IMR-90 (cell line): ENCODE results near the gene ANKH. TPM values are rescaled to one million over a fixed set of nuclear protein-coding genes. Genes with fewer than 3 reads are reported as not detected.

Source experiments
- ATAC-seq: fragments of 200-7000 bp; cut with Tn5 transposase; 2 replicates; pipeline ENCODE4 v1.9.1; 2020; ENCODE audit warnings: low read depth, mild to moderate bottlenecking, moderate library complexity
- BruUV-seq: library from RNA; stranded (reverse); fragments of 400-500 nt; replicated peaks from 2 replicates; lab custom pipeline; 2021; lab: Mats Ljungman, UMichigan
- CTCF ChIA-PET: fragments of 300-600 bp; formaldehyde crosslinking; extraction: SDS; loops from one replicate; lab custom pipeline; 2021; ENCODE audit warnings: antibody characterized with exemption; lab: Yijun Ruan, JAX
- POLR2A ChIA-PET: fragments of 300-600 bp; sonication (Branson Sonifier 250); formaldehyde crosslinking; loops from one replicate; lab custom pipeline; 2022; ENCODE audit warnings: antibody characterized with exemption; ENCODE audit not compliant: unreplicated experiment; lab: Charles Lee
- DNase-seq: peaks from one replicate; pipeline ENCODE4 v3.0.0; 2013
- H2AFZ ChIP-seq: replicated peaks from 2 replicates; pipeline ENCODE3; 2013; ENCODE audit warnings: low read length, mild to moderate bottlenecking; ENCODE audit not compliant: poor library complexity
- H2AK5ac ChIP-seq: 2 replicates; pipeline ENCODE4 v1.6.1; 2013; ENCODE audit warnings: low read depth, low read length, inconsistent platforms
- H2AK9ac ChIP-seq: replicated peaks from 2 replicates; pipeline ENCODE3; 2013; ENCODE audit warnings: mild to moderate bottlenecking, low read depth, low read length, moderate library complexity; ENCODE audit not compliant: poor library complexity
- H2BK120ac ChIP-seq: 2 replicates; pipeline ENCODE4 v1.6.1; 2013; ENCODE audit warnings: low read depth, low read length, inconsistent platforms
- H2BK15ac ChIP-seq: 3 replicates; pipeline ENCODE4 v1.6.1; 2013; ENCODE audit warnings: low read depth, low read length, inconsistent platforms
- H2BK20ac ChIP-seq: 2 replicates; pipeline ENCODE4 v1.6.1; 2013; ENCODE audit warnings: low read depth, mild to moderate bottlenecking, inconsistent platforms, low read length, moderate library complexity
- H2BK5ac ChIP-seq: 2 replicates; pipeline ENCODE4 v1.6.1; 2013; ENCODE audit warnings: mild to moderate bottlenecking, low read depth, low read length, inconsistent platforms; ENCODE audit not compliant: poor library complexity, severe bottlenecking
- H3K14ac ChIP-seq: replicated peaks from 2 replicates; pipeline ENCODE4 v1.6.1; 2013; ENCODE audit warnings: low read depth, low read length, inconsistent platforms
- H3K18ac ChIP-seq: 2 replicates; pipeline ENCODE4 v1.6.1; 2013; ENCODE audit warnings: low read depth, low read length, control low read depth
- H3K23ac ChIP-seq: 2 replicates; pipeline ENCODE4 v1.6.1; 2013; ENCODE audit warnings: low read depth, low read length, inconsistent platforms
- H3K27ac ChIP-seq: 2 replicates; pipeline ENCODE4 v1.5.1; 2013; ENCODE audit warnings: mild to moderate bottlenecking, control low read depth, low read length; ENCODE audit not compliant: insufficient read depth
- H3K27me3 ChIP-seq: 2 replicates; pipeline ENCODE4 v1.6.1; 2013; ENCODE audit warnings: low read length; ENCODE audit not compliant: control insufficient read depth, insufficient read depth
- H3K36me3 ChIP-seq: 2 replicates; pipeline ENCODE4 v1.6.1; 2013; ENCODE audit warnings: low read length, mixed read lengths; ENCODE audit not compliant: control insufficient read depth, insufficient read depth
- H3K4ac ChIP-seq: 2 replicates; pipeline ENCODE4 v1.6.1; 2013; ENCODE audit warnings: low read depth, low read length, inconsistent platforms
- H3K4me1 ChIP-seq: 2 replicates; pipeline ENCODE4 v1.6.1; 2013; ENCODE audit warnings: low read length, mixed read lengths; ENCODE audit not compliant: control insufficient read depth, insufficient read depth
- H3K4me2 ChIP-seq: 2 replicates; pipeline ENCODE4 v1.6.1; 2013; ENCODE audit warnings: low read depth, mild to moderate bottlenecking, control low read depth, low read length, moderate library complexity
- H3K4me3 ChIP-seq: 2 replicates; pipeline ENCODE4 v1.5.1; 2013; ENCODE audit warnings: low read depth, mild to moderate bottlenecking, control low read depth, low read length, moderate library complexity; ENCODE audit not compliant: insufficient read depth
- H3K56ac ChIP-seq: 2 replicates; pipeline ENCODE4 v1.6.1; 2013; ENCODE audit warnings: low read length, inconsistent platforms; ENCODE audit not compliant: insufficient read depth; ENCODE audit errors: extremely low read depth
- H3K79me1 ChIP-seq, 2 experiments: 2 replicates each; pipeline ENCODE4 v1.6.1; 2013; ENCODE audit warnings: low read length in 2 of 2, inconsistent platforms in 1 of 2, low read depth in 1 of 2
- H3K9ac ChIP-seq: 2 replicates; pipeline ENCODE4 v1.6.1; 2013; ENCODE audit warnings: low read depth, low read length, control low read depth
- H3K9me1 ChIP-seq: 2 replicates; pipeline ENCODE4 v1.6.1; 2013; ENCODE audit warnings: low read length, inconsistent platforms; ENCODE audit not compliant: insufficient read depth
- H3K9me3 ChIP-seq: 2 replicates; pipeline ENCODE4 v1.6.1; 2013; ENCODE audit warnings: low read length; ENCODE audit not compliant: control insufficient read depth, insufficient read depth
- H4K20me1 ChIP-seq: 2 replicates; pipeline ENCODE4 v1.6.1; 2013; ENCODE audit warnings: low read length, inconsistent platforms; ENCODE audit not compliant: insufficient read depth
- H4K5ac ChIP-seq: 2 replicates; pipeline ENCODE4 v1.6.1; 2013; ENCODE audit warnings: mild to moderate bottlenecking, low read depth, low read length, control low read depth
- H4K8ac ChIP-seq, 2 experiments: 2 replicates each; pipeline ENCODE4 v1.6.1; 2013; ENCODE audit warnings: low read depth in 2 of 2, low read length in 2 of 2, control low read depth in 1 of 2, inconsistent platforms in 1 of 2
- H4K91ac ChIP-seq: 2 replicates; pipeline ENCODE4 v1.6.1; 2013; ENCODE audit warnings: low read depth, low read length, inconsistent platforms; ENCODE audit not compliant: insufficient read depth
- BHLHE40 ChIP-seq: fragments of 150-350 bp; IDR thresholded peaks from 2 replicates; pipeline ENCODE4 v1.6.1; 2016; ENCODE audit warnings: mild to moderate bottlenecking, low read depth, low read length
- CEBPB ChIP-seq: IDR thresholded peaks from 2 replicates; pipeline ENCODE4 v1.6.1; 2012; ENCODE audit warnings: low read depth, low read length, improper control_type of control experiment
- CHD1 ChIP-seq: IDR thresholded peaks from 2 replicates; pipeline ENCODE4 v1.6.1; 2012; ENCODE audit warnings: low read depth, low read length, improper control_type of control experiment
- MAZ ChIP-seq: IDR thresholded peaks from 2 replicates; pipeline ENCODE4 v1.6.1; 2012; ENCODE audit warnings: low read depth, mild to moderate bottlenecking, low read length, improper control_type of control experiment, moderate library complexity, borderline replicate concordance
- MXI1 ChIP-seq: IDR thresholded peaks from 2 replicates; pipeline ENCODE4 v1.6.1; 2012; ENCODE audit warnings: low read depth, mild to moderate bottlenecking, low read length, moderate library complexity, borderline replicate concordance
- POLR2A ChIP-seq: IDR thresholded peaks from 2 replicates; pipeline ENCODE4 v1.6.1; 2012; ENCODE audit warnings: mild to moderate bottlenecking, low read depth, low read length
- RCOR1 ChIP-seq: IDR thresholded peaks from 2 replicates; pipeline ENCODE4 v1.6.1; 2012; ENCODE audit warnings: mild to moderate bottlenecking, low read length, improper control_type of control experiment; ENCODE audit not compliant: insufficient replicate concordance
- SMC3 ChIP-seq: fragments of 150-350 bp; IDR thresholded peaks from 2 replicates; pipeline ENCODE4 v1.6.1; 2016; ENCODE audit warnings: low read depth, mild to moderate bottlenecking, antibody characterized with exemption, low read length, moderate library complexity
- WGBS, 2 experiments: methylation state at CpG; one replicate each; pipeline versions ENCODE4 v1.1.5 to v1.1.7; 2013; ENCODE audit warnings: missing lambda C conversion rate in 2 of 2; ENCODE audit not compliant: insufficient read length in 1 of 2; ENCODE audit errors: extremely low coverage in 2 of 2; 5-methylcytosine and 5-hydroxymethylcytosine counted together
- dilution Hi-C: fragments of 300-500 bp; cut with HindIII; formaldehyde crosslinking; loops from one replicate; pipeline ENCODE4 v1.14.3; 2018; ENCODE audit warnings: low sequenced_read_pairs; ENCODE audit not compliant: unreplicated experiment
- in situ Hi-C: fragments of 300-500 bp; cut with MboI; formaldehyde crosslinking; loops from 3 replicates; pipeline ENCODE4 v1.14.3; 2019; ENCODE audit warnings: low sequenced_read_pairs, inconsistent platforms, mixed read lengths
- intact Hi-C: fragments of 100-400 bp; cut with micrococcal nuclease; formaldehyde crosslinking; loops from 2 replicates; pipeline ENCODE4 v1.10.0; 2022
- polyA plus RNA-seq, 3 experiments: library from polyadenylated mRNA; depleted of rRNA; stranded (reverse); fragments of >200 nt; gene quantifications; 2 replicates each; pipeline ENCODE4 v1.2.3, GENCODE V29; 2012; ENCODE audit warnings: low replicate concordance in 1 of 3
- total RNA-seq: library from RNA; depleted of rRNA; stranded (reverse); fragments of >200 nt; gene quantifications from 2 replicates; pipeline ENCODE4 v1.2.3, GENCODE V29; 2012
- TF ChIP-seq, protein P1 (sequence below): fragments of 150-350 bp; IDR thresholded peaks from 2 replicates; pipeline ENCODE4 v1.6.1; 2017; ENCODE audit warnings: mild to moderate bottlenecking, antibody characterized with exemption, low read length, low read depth
- TF ChIP-seq, protein P2 (sequence below): conservative IDR thresholded peaks from 2 replicates; pipeline ENCODE4 v1.5.1; 2012; ENCODE audit warnings: mild to moderate bottlenecking, low read depth, low read length, improper control_type of control experiment

The ANKH gene
- total and polyA plus RNA-seq, 2 of the 4 experiments (the other 2 are of a cell fraction) = 5.2 to 17.2 TPM

- BruUV-seq = no TSS peak
- H3K18ac ChIP-seq = no peak overlapping the region
- no peak overlapping the region for H2BK5ac ChIP-seq
- H2BK15ac ChIP-seq = no peak overlapping the region
- POLR2A ChIA-PET = no interaction called here
- H3K4ac ChIP-seq = no peak overlapping the region
- H3K9me3 ChIP-seq = no peaks in the 10 kb centered on the region
- no peak overlapping the region for H3K14ac ChIP-seq
- H3K9ac ChIP-seq = no peak overlapping the region
- H2AK9ac ChIP-seq = no peak overlapping the region
- H3K9me1 ChIP-seq = peaks cover 7% of the 10 kb centered on the region; the same call in 1 of the 2 replicates
- DNase-seq (no peak), ATAC-seq (no peak)
- no peak for TF ChIP-seq BHLHE40
- TF ChIP-seq POLR2A = no peak
- no peak for TF ChIP-seq CHD1
- no peak for TF ChIP-seq RCOR1
- TF ChIP-seq MAZ = no peak
- no peak for TF ChIP-seq MXI1
- TF ChIP-seq, protein P1, sequence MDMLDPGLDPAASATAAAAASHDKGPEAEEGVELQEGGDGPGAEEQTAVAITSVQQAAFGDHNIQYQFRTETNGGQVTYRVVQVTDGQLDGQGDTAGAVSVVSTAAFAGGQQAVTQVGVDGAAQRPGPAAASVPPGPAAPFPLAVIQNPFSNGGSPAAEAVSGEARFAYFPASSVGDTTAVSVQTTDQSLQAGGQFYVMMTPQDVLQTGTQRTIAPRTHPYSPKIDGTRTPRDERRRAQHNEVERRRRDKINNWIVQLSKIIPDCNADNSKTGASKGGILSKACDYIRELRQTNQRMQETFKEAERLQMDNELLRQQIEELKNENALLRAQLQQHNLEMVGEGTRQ = no peak
- TF ChIP-seq, protein P2, sequence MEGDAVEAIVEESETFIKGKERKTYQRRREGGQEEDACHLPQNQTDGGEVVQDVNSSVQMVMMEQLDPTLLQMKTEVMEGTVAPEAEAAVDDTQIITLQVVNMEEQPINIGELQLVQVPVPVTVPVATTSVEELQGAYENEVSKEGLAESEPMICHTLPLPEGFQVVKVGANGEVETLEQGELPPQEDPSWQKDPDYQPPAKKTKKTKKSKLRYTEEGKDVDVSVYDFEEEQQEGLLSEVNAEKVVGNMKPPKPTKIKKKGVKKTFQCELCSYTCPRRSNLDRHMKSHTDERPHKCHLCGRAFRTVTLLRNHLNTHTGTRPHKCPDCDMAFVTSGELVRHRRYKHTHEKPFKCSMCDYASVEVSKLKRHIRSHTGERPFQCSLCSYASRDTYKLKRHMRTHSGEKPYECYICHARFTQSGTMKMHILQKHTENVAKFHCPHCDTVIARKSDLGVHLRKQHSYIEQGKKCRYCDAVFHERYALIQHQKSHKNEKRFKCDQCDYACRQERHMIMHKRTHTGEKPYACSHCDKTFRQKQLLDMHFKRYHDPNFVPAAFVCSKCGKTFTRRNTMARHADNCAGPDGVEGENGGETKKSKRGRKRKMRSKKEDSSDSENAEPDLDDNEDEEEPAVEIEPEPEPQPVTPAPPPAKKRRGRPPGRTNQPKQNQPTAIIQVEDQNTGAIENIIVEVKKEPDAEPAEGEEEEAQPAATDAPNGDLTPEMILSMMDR = no peak
- no peak for TF ChIP-seq SMC3
- TF ChIP-seq CEBPB = no peak
- no peaks in the 10 kb centered on the region; the same call in 1 of the 2 replicates for H3K4me1 ChIP-seq
- no peak overlapping the region for H3K4me3 ChIP-seq
- no peak overlapping the region for H4K91ac ChIP-seq
- no peaks in the 10 kb centered on the region for H4K20me1 ChIP-seq
- H3K27me3 ChIP-seq = no peaks in the 10 kb centered on the region
- in situ Hi-C loops (no loop called here), dilution Hi-C loops (no loop called here), intact Hi-C loops (no loop called here)
- peaks cover 21% of the 10 kb centered on the region for H3K36me3 ChIP-seq
- peaks cover 20 to 58% of the 10 kb centered on the region in 2 experiments; a peak in 3 of 4 replicates for H3K79me1 ChIP-seq
- no peak overlapping the region for H4K8ac ChIP-seq
- no peak overlapping the region for H3K56ac ChIP-seq
- no peak overlapping the region for H2AK5ac ChIP-seq
- no peak overlapping the region for H3K27ac ChIP-seq
- CTCF ChIA-PET = no interaction called here
- no CpG with 5 or more reads among the region's 2 CpGs for WGBS, 2 experiments
- no peak overlapping the region for H4K5ac ChIP-seq
- no peak overlapping the region for H2AFZ ChIP-seq
- H2BK20ac ChIP-seq = no peak overlapping the region
- H3K23ac ChIP-seq = no peak overlapping the region
- no peak overlapping the region for H3K4me2 ChIP-seq
- H2BK120ac ChIP-seq = no peak overlapping the region
These were observed 172.4 kb downstream of the ANKH start for GRCh38 chr5:14699159-14699558.
